SIG-M5 treated with dmso at 0.1 percent for 504 hours (cell line): ENCODE measurements around the gene CRACDL.

Experiments
- DNase-seq: peaks from one replicate; lab custom pipeline; 2025; ENCODE audit not compliant: unreplicated experiment; lab: John Stamatoyannopoulos, UW

CRACDL gene

GRCh38 chr2:98826856-98827255 lies 109.2 kb downstream of the CRACDL start:
- DNase-seq, result no peak

- no peak for DNase-seq
Measured at GRCh38 chr2:98825858-98826257, 110.2 kb downstream of the CRACDL start.

- no peak for DNase-seq
Measured at GRCh38 chr2:98825404-98825803, 110.6 kb downstream of the CRACDL start.

GRCh38 chr2:98825020-98825350 lies 111.0 kb downstream of the CRACDL start:
- DNase-seq, result no peak

- DNase-seq, result peak; percentile 88
Measured at GRCh38 chr2:98824256-98825019, 111.6 kb downstream of the CRACDL start.

- no peak for DNase-seq
Measured at GRCh38 chr2:98823196-98824170, 112.5 kb downstream of the CRACDL start.

GRCh38 chr2:98822301-98823164 lies 113.5 kb downstream of the CRACDL start:
- peak; percentile 33 for DNase-seq

GRCh38 chr2:98821629-98822135 lies 114.3 kb downstream of the CRACDL start:
- DNase-seq, result no peak

GRCh38 chr2:98819231-98819766 lies 116.7 kb downstream of the CRACDL start:
- DNase-seq, result no peak

GRCh38 chr2:98818164-98818563 lies 117.9 kb downstream of the CRACDL start:
- no peak for DNase-seq

- DNase-seq, result no peak
Measured at GRCh38 chr2:98816281-98816680, 119.7 kb downstream of the CRACDL start.

GRCh38 chr2:98815795-98816194 lies 120.2 kb downstream of the CRACDL start:
- DNase-seq, result no peak

GRCh38 chr2:98811766-98812165 lies 124.3 kb downstream of the CRACDL start:
- no peak for DNase-seq

- no peak for DNase-seq
Measured at GRCh38 chr2:98810588-98810928, 125.5 kb downstream of the CRACDL start.

- DNase-seq, result no peak
Measured at GRCh38 chr2:98809878-98810587, 126.0 kb downstream of the CRACDL start.

GRCh38 chr2:98809116-98809515 lies 126.9 kb downstream of the CRACDL start:
- no peak for DNase-seq

GRCh38 chr2:98808546-98808945 lies 127.5 kb downstream of the CRACDL start:
- DNase-seq, result no peak

GRCh38 chr2:98807929-98808328 lies 128.1 kb downstream of the CRACDL start:
- DNase-seq, result no peak

GRCh38 chr2:98807221-98807620 lies 128.8 kb downstream of the CRACDL start:
- DNase-seq, result peak; percentile 33

GRCh38 chr2:98806236-98806697 lies 129.8 kb downstream of the CRACDL start:
- no peak for DNase-seq
